ENCODE results near the gene SRRM2. TPM values are rescaled to one million over a fixed set of nuclear protein-coding genes. Genes with fewer than 3 reads are reported as not detected.

Gene SRRM2
- total and polyA plus RNA-seq, 9 of the 15 experiments (the other 6 are each of a cell fraction or from before 2014, with no cell fraction given) = 26.7 to 563 (median 81.1) TPM

- TF ChIP-seq ZNF449 (CRISPR knock-in tag; IDR thresholded peaks at IDR 0.05) (no peak), MAFG (tag; conservative IDR thresholded peaks at IDR 0.05) (no peak), ZBTB33 (CRISPR knock-in tag; IDR thresholded peaks at IDR 0.05) (peak; percentile 35; the same call in 1 of the 2 replicates), BCLAF1 (IDR thresholded peaks at IDR 0.05; ENCODE audit: borderline replicate concordance in 1 of 2, control insufficient read depth in 1 of 2, low read depth in 2 of 2, low read length in 1 of 2) (no peak)
Observed at GRCh38 chr16:2756288-2757015, 4.0 kb downstream of the SRRM2 start (continued).
